Stomach (tissue), 9 donors: ENCODE data around the gene PSMB3. TPM values are rescaled to one million over a fixed set of nuclear protein-coding genes. Genes with fewer than 3 reads are reported as not detected.

Experiments used
- DNase-seq, 2 donors: peaks; one replicate each; pipeline versions ENCODE4 v3.0.0 to v3.0.0-alpha.2; 2013 to 2019
- H3K27ac ChIP-seq, 5 donors: fragments of 200-600 bp in 4 of 5; sonication (generic) in 4 of 5; one replicate each; pipeline ENCODE4 v1.5.1; 2013 to 2019; ENCODE audit warnings: mild to moderate bottlenecking in 1 of 5, moderate library complexity in 1 of 5
- H3K27me3 ChIP-seq, 3 donors: fragments of 200-600 bp; sonication (generic); one replicate each; pipeline ENCODE4 v1.5.1; 2017 to 2019; ENCODE audit warnings: mixed run types in 1 of 3
- H3K36me3 ChIP-seq, 4 donors: fragments of 200-600 bp; sonication (generic); 1 replicate in 3 of 4; 2 replicates in 1 of 4; pipeline ENCODE4 v1.5.1; 2016 to 2019
- H3K4me1 ChIP-seq, 4 donors: fragments of 200-600 bp; sonication (generic); one replicate each; pipeline ENCODE4 v1.5.1; 2016 to 2019
- H3K4me3 ChIP-seq, 4 donors: fragments of 200-600 bp; sonication (generic) in 3 of 4; one replicate each; pipeline ENCODE4 v1.5.1; 2016 to 2019; ENCODE audit warnings: mild to moderate bottlenecking in 1 of 4
- H3K9me3 ChIP-seq, 4 donors: fragments of 200-600 bp; sonication (generic); one replicate each; pipeline ENCODE4 v1.5.1; 2016 to 2019
- EP300 ChIP-seq: sonication (generic); formaldehyde crosslinking; IDR thresholded peaks from one replicate; pipeline ENCODE4 v1.6.1; 2017; ENCODE audit warnings: antibody characterized with exemption
- POLR2A ChIP-seq, 4 donors: fragments of 450-650 bp; IDR thresholded peaks; one replicate each; pipeline ENCODE4 v1.6.1; 2016; ENCODE audit warnings: antibody characterized with exemption in 4 of 4, control low read depth in 2 of 4, mild to moderate bottlenecking in 1 of 4, moderate library complexity in 1 of 4
- POLR2AphosphoS5 ChIP-seq, 3 donors: sonication (generic); formaldehyde crosslinking; IDR thresholded peaks; one replicate each; pipeline ENCODE4 v1.6.1; 2016; ENCODE audit warnings: antibody characterized with exemption in 3 of 3
- WGBS, 5 donors: extraction: QIAGEN DNeasy Blood & Tissue Kit in 3 of 5; methylation state at CpG; one replicate each; pipeline versions ENCODE4 v1.1.5 to v1.1.7; 2013 to 2018; 5-methylcytosine and 5-hydroxymethylcytosine counted together
- intact Hi-C: fragments of 100-400 bp; cut with DNase I; formaldehyde crosslinking; loops from one replicate; pipeline ENCODE4 v1.15.1; 2023; ENCODE audit warnings: low total_unique reads
- polyA plus RNA-seq, 3 donors: library from polyadenylated mRNA; stranded (reverse); fragments of 200-250 nt; gene quantifications; one replicate each; pipeline ENCODE4 v1.2.3, GENCODE V29; 2013
- total RNA-seq, 5 donors: library from RNA; depleted of rRNA; stranded (reverse); fragments of >200 nt; gene quantifications; one replicate each; pipeline versions ENCODE4 v1.1.0 to v1.2.3, GENCODE V29; 2014 to 2016
- TF ChIP-seq, protein P1 (sequence below), 7 experiments: fragments of 450-650 bp in 4 of 7; fragments of 200-600 bp in 3 of 7; sonication (generic) in 3 of 7; IDR thresholded peaks; one replicate each; pipeline ENCODE4 v1.5.1; 2016 to 2019; ENCODE audit warnings: antibody characterized with exemption in 7 of 7, control low read depth in 2 of 7, mild to moderate bottlenecking in 1 of 7
- donor health status: healthy with polysubstance abuse.
- donor health status: Bipolar disorder and iron deficiency.
- donor health status: healthy.

PSMB3 gene
- total and polyA plus RNA-seq, 8 donors = 29.0 to 281 (median 191) TPM

DNA sequence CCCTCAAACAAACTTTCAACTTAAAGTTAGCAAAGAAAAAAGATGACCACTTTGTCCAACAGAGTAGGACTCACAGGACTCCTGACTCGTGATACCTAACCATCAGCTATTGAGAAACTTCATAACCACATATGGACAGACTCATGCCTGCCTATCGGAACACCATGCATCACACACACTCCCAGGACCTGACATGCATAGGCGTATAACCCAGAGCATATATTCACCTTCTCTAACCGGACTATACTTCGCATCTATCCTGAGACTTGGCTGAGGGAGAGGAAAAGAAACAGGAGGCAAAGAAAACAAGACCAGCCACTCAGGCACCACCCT is 44.6 kb downstream of the PSMB3 start:
- WGBS, 5 donors = 65 to 84% (median 74%) methylated on average over 5 of the region's 5 CpGs
- no peak for DNase-seq
- Histone ChIP-seq H3K4me3 (peak overlapping the region in 3 of 4 donors; percentile 6 to 98 (median 97)), H3K36me3 (peaks cover 7 to 40% (median 31%) of the 10 kb centered on the region in 4 donors), H3K9me3 (no peaks in the 10 kb centered on the region), H3K4me1 (peaks cover 27 to 52% (median 34%) of the 10 kb centered on the region in 4 donors), H3K27me3 (no peaks in the 10 kb centered on the region), H3K27ac (peak overlapping the region in 2 of 5 donors; percentile 97 to 99)
- intact Hi-C loops = no loop called here
- TF ChIP-seq, protein P1, sequence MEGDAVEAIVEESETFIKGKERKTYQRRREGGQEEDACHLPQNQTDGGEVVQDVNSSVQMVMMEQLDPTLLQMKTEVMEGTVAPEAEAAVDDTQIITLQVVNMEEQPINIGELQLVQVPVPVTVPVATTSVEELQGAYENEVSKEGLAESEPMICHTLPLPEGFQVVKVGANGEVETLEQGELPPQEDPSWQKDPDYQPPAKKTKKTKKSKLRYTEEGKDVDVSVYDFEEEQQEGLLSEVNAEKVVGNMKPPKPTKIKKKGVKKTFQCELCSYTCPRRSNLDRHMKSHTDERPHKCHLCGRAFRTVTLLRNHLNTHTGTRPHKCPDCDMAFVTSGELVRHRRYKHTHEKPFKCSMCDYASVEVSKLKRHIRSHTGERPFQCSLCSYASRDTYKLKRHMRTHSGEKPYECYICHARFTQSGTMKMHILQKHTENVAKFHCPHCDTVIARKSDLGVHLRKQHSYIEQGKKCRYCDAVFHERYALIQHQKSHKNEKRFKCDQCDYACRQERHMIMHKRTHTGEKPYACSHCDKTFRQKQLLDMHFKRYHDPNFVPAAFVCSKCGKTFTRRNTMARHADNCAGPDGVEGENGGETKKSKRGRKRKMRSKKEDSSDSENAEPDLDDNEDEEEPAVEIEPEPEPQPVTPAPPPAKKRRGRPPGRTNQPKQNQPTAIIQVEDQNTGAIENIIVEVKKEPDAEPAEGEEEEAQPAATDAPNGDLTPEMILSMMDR (IDR thresholded peaks at IDR 0.05) = no peak
- no peak for TF ChIP-seq POLR2AphosphoS5 (IDR thresholded peaks at IDR 0.05)
- TF ChIP-seq POLR2A (IDR thresholded peaks at IDR 0.05) = no peak
- TF ChIP-seq EP300 = no peak

DNA sequence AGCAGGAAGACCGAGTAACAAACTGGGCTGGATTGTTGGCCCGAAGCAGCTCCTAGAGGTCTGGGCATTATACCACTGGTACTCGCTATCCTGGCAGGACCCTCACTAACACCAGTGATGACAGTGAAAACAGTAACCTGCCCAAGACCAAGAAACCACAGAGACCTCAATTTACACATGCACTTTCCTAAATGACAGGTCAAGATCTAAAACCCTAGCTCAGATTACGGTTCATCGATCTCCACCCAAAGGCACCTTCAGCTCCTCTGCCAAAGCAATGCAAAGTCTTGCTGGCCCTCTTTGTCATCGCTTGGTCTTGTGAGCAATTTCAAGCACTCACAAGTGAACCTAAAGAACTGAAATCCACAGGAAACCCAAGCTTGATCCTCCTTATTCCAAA is 45.3 kb downstream of the PSMB3 start:
- TF ChIP-seq EP300 (no peak), POLR2A (IDR thresholded peaks at IDR 0.05) (no peak), POLR2AphosphoS5 (IDR thresholded peaks at IDR 0.05) (no peak)
- TF ChIP-seq, protein P1 (IDR thresholded peaks at IDR 0.05) = no peak

DNA sequence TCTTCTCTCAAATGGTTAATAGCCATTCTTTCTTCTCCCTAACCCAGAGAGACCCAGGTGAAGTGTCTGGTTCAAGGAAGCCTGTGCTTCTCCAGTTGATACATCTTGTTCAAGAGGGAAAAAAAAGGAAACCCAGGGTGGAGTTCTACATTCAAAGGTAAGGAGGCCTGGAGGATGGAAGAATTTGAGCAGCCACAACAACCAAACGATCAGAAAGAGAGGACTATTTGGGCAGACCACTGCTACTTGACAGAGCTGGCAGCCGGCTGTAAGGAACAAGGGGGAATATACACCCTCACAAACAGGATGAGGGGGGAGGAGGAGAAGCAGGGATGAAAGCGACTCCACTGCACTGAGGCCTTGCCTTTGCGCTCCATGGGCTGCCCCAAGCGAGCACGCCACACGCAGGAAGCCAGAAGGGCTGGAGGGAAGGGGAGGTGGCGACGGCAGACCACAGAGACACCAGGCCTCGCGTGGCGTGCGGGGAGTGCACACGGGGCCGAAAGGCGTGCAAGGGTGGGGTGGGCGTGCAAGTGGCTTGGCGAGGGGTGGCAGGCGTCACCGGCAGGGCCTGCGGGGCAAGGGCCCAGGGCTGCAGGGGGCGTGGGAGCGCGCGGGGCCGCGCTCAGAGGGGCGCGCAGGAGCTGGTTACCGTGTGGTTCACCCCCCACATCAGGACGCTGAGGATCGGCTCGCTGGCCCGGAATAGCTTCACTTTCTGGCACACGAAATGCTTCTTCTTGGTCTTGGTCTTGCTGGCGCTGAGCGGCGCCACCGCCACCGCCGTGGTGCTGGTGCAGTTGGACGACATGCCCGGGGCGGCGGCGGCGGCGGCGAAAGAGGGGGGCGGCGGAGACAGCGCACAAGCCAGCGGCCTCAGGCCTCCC is 46.3 kb downstream of the PSMB3 start:
- Histone ChIP-seq H3K27me3 (no peaks in the 10 kb centered on the region), H3K9me3 (no peaks in the 10 kb centered on the region), H3K4me1 (peaks cover 27 to 46% (median 34%) of the 10 kb centered on the region in 4 donors), H3K4me3 (peak overlapping the region; percentile 88 to 98 (median 97)), H3K27ac (peak overlapping the region; percentile 89 to 99 (median 99)), H3K36me3 (peaks cover 21 to 46% (median 39%) of the 10 kb centered on the region in 4 donors)
- intact Hi-C loops = no loop called here
- WGBS, 5 donors = 0 to 2% (median 1%) methylated on average over 37 to 53 of the region's 53 CpGs
- peak in 1 of 2 donors; percentile 44 for DNase-seq
- TF ChIP-seq EP300 (no peak), POLR2A (IDR thresholded peaks at IDR 0.05) (no peak), POLR2AphosphoS5 (IDR thresholded peaks at IDR 0.05) (peak in 1 of 3 donors; percentile 11)
- TF ChIP-seq, protein P1 (IDR thresholded peaks at IDR 0.05) = no peak

More for the DNA sequence above, 45.3 kb downstream of the PSMB3 start:
- 72 to 78% (median 76%) methylated on average over 6 of the region's 6 CpGs for WGBS, 5 donors
- peak overlapping the region; percentile 88 to 98 (median 97) for H3K4me3 ChIP-seq
- no peaks in the 10 kb centered on the region for H3K9me3 ChIP-seq
- no peaks in the 10 kb centered on the region for H3K27me3 ChIP-seq
- H3K4me1 ChIP-seq = peaks cover 27 to 46% (median 34%) of the 10 kb centered on the region in 4 donors
- H3K27ac ChIP-seq = peak overlapping the region in 4 of 5 donors; percentile 97 to 99 (median 99)
- DNase-seq = no peak
- intact Hi-C loops = no loop called here
- peaks cover 14 to 42% (median 32%) of the 10 kb centered on the region in 4 donors for H3K36me3 ChIP-seq

DNA sequence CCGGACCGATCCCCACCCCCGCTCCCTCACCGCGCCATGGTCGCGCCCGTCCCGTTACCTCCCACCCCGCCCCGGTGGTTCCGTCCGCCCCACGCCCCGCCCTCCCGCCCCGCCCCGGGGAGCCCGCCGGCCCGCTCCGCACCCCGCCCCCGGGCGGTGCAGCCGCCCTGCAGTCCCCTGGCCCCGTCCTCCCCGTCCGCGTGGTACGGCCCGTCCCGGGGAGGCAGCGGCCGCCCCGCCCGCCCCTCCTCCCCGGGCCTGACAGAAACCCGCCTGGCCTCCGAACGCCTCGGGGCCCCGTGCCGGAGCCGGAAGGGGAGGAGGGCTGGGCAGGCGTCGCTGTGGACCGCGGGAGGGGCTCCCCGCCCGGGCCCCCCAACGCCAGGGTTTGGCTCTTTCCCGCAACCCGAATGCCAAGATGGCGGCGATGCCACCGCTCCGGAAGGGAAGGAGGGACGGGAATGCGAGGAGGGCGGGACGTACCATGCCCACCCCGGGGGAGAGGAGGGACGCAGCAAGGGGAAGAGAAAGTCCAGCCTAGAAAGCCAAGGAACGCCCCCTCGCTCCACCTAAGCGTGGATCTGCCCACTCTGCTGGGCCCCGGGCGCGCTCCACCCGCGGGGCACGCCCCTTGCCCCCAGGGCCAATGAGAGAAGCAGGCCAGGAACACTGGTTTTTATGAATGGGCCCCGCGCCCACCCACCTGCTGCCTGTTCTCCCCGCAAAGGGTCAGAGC is 47.1 kb downstream of the PSMB3 start, which contains the start of gene PIP4K2B:
TSS of gene PIP4K2B (minus strand) at position 56 of the 736 bp plus-strand sequence. CDS start 132 bp downstream, outside the sequence.
- Histone ChIP-seq H3K4me1 (peaks cover 27 to 46% (median 34%) of the 10 kb centered on the region in 4 donors), H3K9me3 (no peaks in the 10 kb centered on the region), H3K27me3 (no peaks in the 10 kb centered on the region), H3K27ac (peak within 1 kb of the TSS; percentile 89 to 99 (median 99)), H3K4me3 (peak within 1 kb of the TSS; percentile 88 to 98 (median 97)), H3K36me3 (peaks cover 27 to 54% (median 46%) of the 10 kb centered on the region in 4 donors)
- intact Hi-C loops = no loop called here
- TF ChIP-seq, protein P1 (IDR thresholded peaks at IDR 0.05) = no peak
- TF ChIP-seq POLR2A (IDR thresholded peaks at IDR 0.05) (no peak), EP300 (no peak), POLR2AphosphoS5 (IDR thresholded peaks at IDR 0.05) (peak; percentile 61 to 97 (median 81))
- WGBS, 5 donors = 0 to 1% (median 1%) methylated on average over 24 to 76 of the region's 76 CpGs
- DNase-seq = peak; percentile 95 to 99
